ENCODE data around the gene MB21D2. TPM values are rescaled to one million over a fixed set of nuclear protein-coding genes. Genes with fewer than 3 reads are reported as not detected.

The MB21D2 gene
- total RNA-seq, 1 donor from 2014 or later = 5.5 TPM

- intact Hi-C loops (cut with micrococcal nuclease) = no loop called here
Observed at GRCh38 chr3:192863091-192863420, 54.6 kb downstream of the MB21D2 start.

- intact Hi-C loops (cut with micrococcal nuclease) = no loop called here
Observed at GRCh38 chr3:192862408-192863090, 55.1 kb downstream of the MB21D2 start.

GRCh38 chr3:192861972-192862371, 55.7 kb downstream of the MB21D2 start:
- intact Hi-C loops (cut with micrococcal nuclease) = no loop called here

- intact Hi-C loops (cut with micrococcal nuclease) = no loop called here
Observed at GRCh38 chr3:192860454-192860853, 57.2 kb downstream of the MB21D2 start.

GRCh38 chr3:192858849-192859585, 58.6 kb downstream of the MB21D2 start:
- intact Hi-C loops (cut with micrococcal nuclease) = no loop called here

GRCh38 chr3:192857260-192857661, 60.4 kb downstream of the MB21D2 start:
- intact Hi-C loops (cut with micrococcal nuclease) = no loop called here

- intact Hi-C loops (cut with micrococcal nuclease) = no loop called here
Observed at GRCh38 chr3:192855434-192855833, 62.2 kb downstream of the MB21D2 start.

GRCh38 chr3:192851821-192852372, 65.8 kb downstream of the MB21D2 start:
- intact Hi-C loops (cut with micrococcal nuclease) = loop anchor here (2.0 kb wide), 1 partner anchor 47 kb away; no protein-coding TSS in a partner anchor

GRCh38 chr3:192850451-192850981, 67.1 kb downstream of the MB21D2 start:
- intact Hi-C loops (cut with micrococcal nuclease) = loop anchor here (2.0 kb wide), 1 partner anchor 48 kb away; no protein-coding TSS in a partner anchor

- intact Hi-C loops (cut with micrococcal nuclease) = loop anchor here (2.0 kb wide), 1 partner anchor 49 kb away; no protein-coding TSS in a partner anchor
Observed at GRCh38 chr3:192849821-192850220, 67.8 kb downstream of the MB21D2 start.

GRCh38 chr3:192848371-192849233, 69.1 kb downstream of the MB21D2 start:
- intact Hi-C loops (cut with micrococcal nuclease) = no loop called here

- intact Hi-C loops (cut with micrococcal nuclease) = no loop called here
Observed at GRCh38 chr3:192847941-192848340, 69.7 kb downstream of the MB21D2 start.

- intact Hi-C loops (cut with micrococcal nuclease) = no loop called here
Observed at GRCh38 chr3:192845526-192845855, 72.2 kb downstream of the MB21D2 start.

GRCh38 chr3:192844836-192845525, 72.7 kb downstream of the MB21D2 start:
- intact Hi-C loops (cut with micrococcal nuclease) = no loop called here

GRCh38 chr3:192844486-192844765, 73.2 kb downstream of the MB21D2 start:
- intact Hi-C loops (cut with micrococcal nuclease) = no loop called here

GRCh38 chr3:192843723-192844485, 73.8 kb downstream of the MB21D2 start:
- intact Hi-C loops (cut with micrococcal nuclease) = no loop called here

- intact Hi-C loops (cut with micrococcal nuclease) = no loop called here
Observed at GRCh38 chr3:192843119-192843518, 74.5 kb downstream of the MB21D2 start.

- intact Hi-C loops (cut with micrococcal nuclease) = no loop called here
Observed at GRCh38 chr3:192842711-192843110, 74.9 kb downstream of the MB21D2 start.

- intact Hi-C loops (cut with micrococcal nuclease) = no loop called here
Observed at GRCh38 chr3:192842138-192842537, 75.5 kb downstream of the MB21D2 start.

- intact Hi-C loops (cut with micrococcal nuclease) = no loop called here
Observed at GRCh38 chr3:192841428-192841827, 76.2 kb downstream of the MB21D2 start.
